Sigmoid colon (tissue), 7 donors: ENCODE data around the gene CACNA1A. TPM values are rescaled to one million over a fixed set of nuclear protein-coding genes. Genes with fewer than 3 reads are reported as not detected.

Source experiments
- DNase-seq: peaks from one replicate; pipeline ENCODE4 v3.0.0-alpha.2; 2019
- H3K27ac ChIP-seq, 4 donors: fragments of 200-600 bp; sonication (generic); one replicate each; pipeline ENCODE4 v1.5.1; 2016 to 2019; ENCODE audit warnings: mild to moderate bottlenecking in 1 of 4
- H3K27me3 ChIP-seq, 3 donors: fragments of 200-600 bp; sonication (generic); one replicate each; pipeline ENCODE4 v1.5.1; 2019; ENCODE audit warnings: mild to moderate bottlenecking in 1 of 3
- H3K36me3 ChIP-seq, 4 donors: fragments of 200-600 bp; sonication (generic); one replicate each; pipeline ENCODE4 v1.5.1; 2016 to 2019
- H3K4me1 ChIP-seq, 4 donors: fragments of 200-600 bp; sonication (generic); one replicate each; pipeline ENCODE4 v1.5.1; 2017 to 2019
- H3K4me3 ChIP-seq, 4 donors: fragments of 200-600 bp; sonication (generic); one replicate each; pipeline ENCODE4 v1.5.1; 2017 to 2019; ENCODE audit warnings: mild to moderate bottlenecking in 2 of 4, moderate library complexity in 1 of 4
- H3K9me3 ChIP-seq, 4 donors: fragments of 200-600 bp in 3 of 4; sonication (generic) in 3 of 4; one replicate each; pipeline versions ENCODE4 v1.5.1 to v1.6.1; 2013 to 2019
- CTCF ChIP-seq, 4 experiments: fragments of 450-650 bp in 3 of 4; fragments of 200-600 bp in 1 of 4; IDR thresholded peaks; one replicate each; pipeline ENCODE4 v1.5.1; 2016 to 2019; ENCODE audit warnings: antibody characterized with exemption in 4 of 4, mild to moderate bottlenecking in 3 of 4, moderate library complexity in 2 of 4
- EP300 ChIP-seq, 4 donors: sonication (generic); formaldehyde crosslinking; IDR thresholded peaks; one replicate each; pipeline ENCODE4 v1.6.1; 2017; ENCODE audit warnings: antibody characterized with exemption in 4 of 4
- POLR2A ChIP-seq, 2 donors: fragments of 450-650 bp; IDR thresholded peaks; one replicate each; pipeline ENCODE4 v1.6.1; 2016; ENCODE audit warnings: antibody characterized with exemption in 2 of 2, mild to moderate bottlenecking in 2 of 2, moderate library complexity in 2 of 2
- POLR2AphosphoS5 ChIP-seq, 4 donors: sonication (generic); formaldehyde crosslinking; IDR thresholded peaks; one replicate each; pipeline ENCODE4 v1.6.1; 2017; ENCODE audit warnings: antibody characterized with exemption in 4 of 4
- WGBS, 2 donors: extraction: QIAGEN DNeasy Blood & Tissue Kit; methylation state at CpG; one replicate each; pipeline ENCODE4 v1.1.7; 2013; 5-methylcytosine and 5-hydroxymethylcytosine counted together
- intact Hi-C: fragments of 100-400 bp; cut with DNase I; formaldehyde crosslinking; loops from one replicate; pipeline ENCODE4 v1.15.1; 2023
- polyA plus RNA-seq, 3 donors: library from polyadenylated mRNA; stranded (reverse); fragments of 200-250 nt; gene quantifications; one replicate each; pipeline ENCODE4 v1.2.3, GENCODE V29; 2013
- total RNA-seq, 4 donors: library from RNA; depleted of rRNA; stranded (reverse); fragments of >200 nt; gene quantifications; one replicate each; pipeline ENCODE4 v1.1.0, GENCODE V29; 2016
- donor health status: healthy with polysubstance abuse.
- donor health status: Bipolar disorder and iron deficiency.
- donor health status: healthy.

CACNA1A gene
- total and polyA plus RNA-seq, 7 donors = 0.14 to 3.6 (median 1.6) TPM; not detected in 1

GRCh38 chr19:13417054-13417453 is 89.2 kb downstream of the CACNA1A start:
- Histone ChIP-seq H3K4me3 (no peak overlapping the region), H3K27me3 (no peaks in the 10 kb centered on the region), H3K27ac (no peak overlapping the region), H3K9me3 (peaks cover 0 to 6% (median 0%) of the 10 kb centered on the region in 4 donors), H3K4me1 (no peaks in the 10 kb centered on the region), H3K36me3 (no peaks in the 10 kb centered on the region)
- intact Hi-C loops = no loop called here
- DNase-seq = no peak
- TF ChIP-seq POLR2AphosphoS5 (IDR thresholded peaks at IDR 0.05) = no peak
- no peak for TF ChIP-seq CTCF (IDR thresholded peaks at IDR 0.05)
- no peak for TF ChIP-seq EP300 (IDR thresholded peaks at IDR 0.05)
- TF ChIP-seq POLR2A (IDR thresholded peaks at IDR 0.05) = no peak
- 57 to 69% methylated on average over 10 of the region's 10 CpGs for WGBS, 2 donors

- intact Hi-C loops = no loop called here
- H3K4me1 ChIP-seq = no peaks in the 10 kb centered on the region
- no peaks in the 10 kb centered on the region for H3K36me3 ChIP-seq
- no peaks in the 10 kb centered on the region for H3K9me3 ChIP-seq
- no peak for DNase-seq
- no peak overlapping the region for H3K27ac ChIP-seq
- WGBS, 2 donors = 83 to 87% methylated on average over 6 of the region's 6 CpGs
- H3K4me3 ChIP-seq = no peak overlapping the region
- no peaks in the 10 kb centered on the region for H3K27me3 ChIP-seq
- TF ChIP-seq POLR2A (IDR thresholded peaks at IDR 0.05) (no peak), EP300 (IDR thresholded peaks at IDR 0.05) (no peak), CTCF (IDR thresholded peaks at IDR 0.05) (no peak), POLR2AphosphoS5 (IDR thresholded peaks at IDR 0.05) (no peak)
Observed at GRCh38 chr19:13411899-13412298, 94.4 kb downstream of the CACNA1A start.

- Histone ChIP-seq H3K27ac (no peak overlapping the region), H3K4me3 (no peak overlapping the region), H3K4me1 (no peaks in the 10 kb centered on the region), H3K9me3 (no peaks in the 10 kb centered on the region), H3K36me3 (no peaks in the 10 kb centered on the region), H3K27me3 (no peaks in the 10 kb centered on the region)
- DNase-seq = no peak
- WGBS, 2 donors = 73 to 76% methylated on average over 1 of the region's 1 CpG
- intact Hi-C loops = no loop called here
- TF ChIP-seq CTCF (IDR thresholded peaks at IDR 0.05) (no peak), EP300 (IDR thresholded peaks at IDR 0.05) (no peak), POLR2AphosphoS5 (IDR thresholded peaks at IDR 0.05) (no peak), POLR2A (IDR thresholded peaks at IDR 0.05) (no peak)
Observed at GRCh38 chr19:13410946-13411345, 95.3 kb downstream of the CACNA1A start.

- H3K27ac ChIP-seq = no peak overlapping the region
- H3K4me3 ChIP-seq = no peak overlapping the region
- H3K9me3 ChIP-seq = no peaks in the 10 kb centered on the region
- no peaks in the 10 kb centered on the region for H3K4me1 ChIP-seq
- DNase-seq = no peak
- WGBS, 2 donors = 82 to 85% methylated on average over 16 of the region's 16 CpGs
- no peaks in the 10 kb centered on the region for H3K27me3 ChIP-seq
- TF ChIP-seq EP300 (IDR thresholded peaks at IDR 0.05) = no peak
- TF ChIP-seq POLR2A (IDR thresholded peaks at IDR 0.05) = no peak
- no peak for TF ChIP-seq CTCF (IDR thresholded peaks at IDR 0.05)
- TF ChIP-seq POLR2AphosphoS5 (IDR thresholded peaks at IDR 0.05) = no peak
- intact Hi-C loops = no loop called here
- H3K36me3 ChIP-seq = no peaks in the 10 kb centered on the region
Observed at GRCh38 chr19:13408889-13409518, 97.3 kb downstream of the CACNA1A start.

- 43 to 81% methylated on average over 7 of the region's 7 CpGs for WGBS, 2 donors
- TF ChIP-seq POLR2A (IDR thresholded peaks at IDR 0.05) = no peak
- no peak for TF ChIP-seq EP300 (IDR thresholded peaks at IDR 0.05)
- TF ChIP-seq POLR2AphosphoS5 (IDR thresholded peaks at IDR 0.05) = no peak
- TF ChIP-seq CTCF (IDR thresholded peaks at IDR 0.05) = no peak
- H3K9me3 ChIP-seq = peaks cover 0 to 5% (median 0%) of the 10 kb centered on the region in 4 donors
Observed at GRCh38 chr19:13404236-13404635, 102.0 kb downstream of the CACNA1A start.

More at GRCh38 chr19:13404236-13404635, 102.0 kb downstream of the CACNA1A start:
- intact Hi-C loops = no loop called here
- no peak for DNase-seq
- Histone ChIP-seq H3K27me3 (no peaks in the 10 kb centered on the region), H3K27ac (no peak overlapping the region), H3K36me3 (no peaks in the 10 kb centered on the region), H3K4me3 (no peak overlapping the region), H3K4me1 (no peaks in the 10 kb centered on the region)
